ENCODE data around the gene WDFY2. TPM values are rescaled to one million over a fixed set of nuclear protein-coding genes. Genes with fewer than 3 reads are reported as not detected.

The WDFY2 gene
- total and polyA plus RNA-seq, 2 of the 13 experiments (the other 11 are each of a cell fraction or from before 2014, with no cell fraction given) = 22.6 to 27.0 TPM

- ATAC-seq = no peak
- Histone ChIP-seq H3K79me2 (ENCODE audit: insufficient read depth, low read length) (no peaks in the 10 kb centered on the region), H4K20me1 (ENCODE audit: insufficient read depth, low read length) (no peaks in the 10 kb centered on the region), H3K9me3 (ENCODE audit: low read length) (peaks cover 15% of the 10 kb centered on the region), H3K4me1 (ENCODE audit: insufficient read depth, low read length) (peaks cover 40% of the 10 kb centered on the region), H2AFZ (ENCODE audit: low read length) (no peak overlapping the region), H3K27me3 (ENCODE audit: control insufficient read depth in 1 of 2, insufficient read depth in 2 of 2, low read length in 2 of 2) (no peaks in the 10 kb centered on the region), H3K36me3 (replicated peaks in 1 of 2; ENCODE audit: control insufficient read depth in 1 of 2, insufficient read depth in 2 of 2, low read length in 2 of 2) (peaks cover 3 to 50% of the 10 kb centered on the region in 2 experiments), H3K27ac (ENCODE audit: extremely low read length, insufficient read depth, low read length) (peak overlapping the region; percentile 77), H3K4me2 (ENCODE audit: low read depth, low read length) (no peak overlapping the region), H3K9ac (ENCODE audit: insufficient read depth, low read depth, low read length) (no peak overlapping the region; the same call in 1 of the 2 replicates), H3K4me3 (replicated peaks in 1 of 3; ENCODE audit: insufficient read depth in 1 of 3, low read depth in 2 of 3, low read length in 3 of 3) (no peak overlapping the region)
- ChIA-PET POLR2A (interaction anchor here (1.0 to 1.4 kb wide), 2 partner anchors 18 to 294 kb away, joined by 3 to 4 read pairs; partner anchors contain the start of gene INTS6), CTCF (ENCODE audit: low intra/inter-chr PET ratio, low total read pairs) (no interaction called here)
- BruUV-seq (replicated peaks) = no TSS peak
- TF ChIP-seq HOXD1 (CRISPR knock-in tag; IDR thresholded peaks at IDR 0.05) = no peak
- no peak for TF ChIP-seq CHD4 (IDR thresholded peaks at IDR 0.05; ENCODE audit: borderline replicate concordance, low read length)
- TF ChIP-seq FUBP1 (CRISPR knock-in tag; IDR thresholded peaks at IDR 0.05; ENCODE audit: borderline replicate concordance) = no peak
- no peak for TF ChIP-seq ELF4 (CRISPR knock-in tag; IDR thresholded peaks at IDR 0.05; ENCODE audit: borderline replicate concordance)
- TF ChIP-seq NAIF1 (CRISPR knock-in tag; IDR thresholded peaks at IDR 0.05; ENCODE audit: borderline replicate concordance) = no peak
- no peak for TF ChIP-seq GABPA (IDR thresholded peaks at IDR 0.05; ENCODE audit: low read depth, low read length)
- TF ChIP-seq GABPA (CRISPR knock-in tag; IDR thresholded peaks at IDR 0.05; ENCODE audit: low read depth) = no peak
- TF ChIP-seq ZNF75D (CRISPR knock-in tag; IDR thresholded peaks at IDR 0.05; ENCODE audit: borderline replicate concordance) = no peak
- no peak for TF ChIP-seq ZNF292 (CRISPR knock-in tag; IDR thresholded peaks at IDR 0.05; ENCODE audit: borderline replicate concordance, low read depth)
- no peak for TF ChIP-seq ZFP90 (CRISPR knock-in tag; IDR thresholded peaks at IDR 0.05; ENCODE audit: borderline replicate concordance)
- TF ChIP-seq RFXAP (CRISPR knock-in tag; IDR thresholded peaks at IDR 0.05; ENCODE audit: borderline replicate concordance) = no peak
- no peak for TF ChIP-seq YEATS2 (CRISPR knock-in tag; IDR thresholded peaks at IDR 0.05; ENCODE audit: borderline replicate concordance)
- TF ChIP-seq THYN1 (CRISPR knock-in tag; IDR thresholded peaks at IDR 0.05; ENCODE audit: borderline replicate concordance, low read depth) = no peak
- no peak for TF ChIP-seq SPEN (CRISPR knock-in tag; IDR thresholded peaks at IDR 0.05; ENCODE audit: low read depth)
- no peak for TF ChIP-seq ZNF614 (CRISPR knock-in tag; IDR thresholded peaks at IDR 0.05; ENCODE audit: borderline replicate concordance)
- no peak for TF ChIP-seq RNF219 (CRISPR knock-in tag; IDR thresholded peaks at IDR 0.05)
- FAIRE-seq = no peak
- in situ Hi-C loops (cut with HindIII; ENCODE audit: extremely low pct_ligation_motif_present, low pct_unique_long_range_greater_than_20kb) (no loop called here), intact Hi-C loops (cut with micrococcal nuclease; ENCODE audit: unreplicated experiment) (no loop called here)
- DNase-seq (ENCODE audit: low spot score) = no peak
- WGBS (ENCODE audit: low lambda C conversion rate) = 93% methylated on average over 2 of the region's 2 CpGs
These were observed 162.5 kb downstream of the WDFY2 start for GRCh38 chr13:51746802-51747201.

Data from HepG2 (cell line).